ENCODE measurements around the gene TOM1. TPM values are rescaled to one million over a fixed set of nuclear protein-coding genes. Genes with fewer than 3 reads are reported as not detected.

TOM1 gene
- total RNA-seq, 1 experiment from 2014 or later: 22.3 TPM

GRCh38 chr22:35324067-35324466, 24.4 kb downstream of the TOM1 start:
- H3K4me1 ChIP-seq (ENCODE audit: insufficient read depth, low read length): no peaks in the 10 kb centered on the region
- no peak overlapping the region for H2AFZ ChIP-seq (ENCODE audit: low read length)
- no peaks in the 10 kb centered on the region for H3K79me2 ChIP-seq (ENCODE audit: insufficient read depth, low read length)
- WGBS (ENCODE audit: extremely low coverage, insufficient read length, low lambda C conversion rate): no CpG with 5 or more reads among the region's 5 CpGs
- Mint-ChIP-seq H3K4me3 (no peak overlapping the region), H3K27me3 (ENCODE audit: low read depth) (no peaks in the 10 kb centered on the region), H3K36me3 (ENCODE audit: insufficient read depth in 1 of 3, low read depth in 3 of 3) (peaks cover 4 to 35% (median 27%) of the 10 kb centered on the region in 3 experiments; a peak in 6 of 7 replicates), H3K4me1 (no peaks in the 10 kb centered on the region), H3K27ac (no peak overlapping the region), H3K9me3 (no peaks in the 10 kb centered on the region)
- no peak overlapping the region for H3K27ac ChIP-seq (ENCODE audit: insufficient read length, low read depth, low read length)
- no peak overlapping the region for H2AK5ac ChIP-seq (ENCODE audit: insufficient read length, low read length)
- no peak overlapping the region for H2BK15ac ChIP-seq (ENCODE audit: low read depth, low read length)
- H3K9me3 ChIP-seq (ENCODE audit: control insufficient read depth, low read depth, low read length): no peaks in the 10 kb centered on the region
- H4K8ac ChIP-seq (replicated peaks; ENCODE audit: insufficient read length, low read depth, low read length): no peak overlapping the region
- no peak for DNase-seq
- H2BK12ac ChIP-seq (ENCODE audit: insufficient read length, low read depth, low read length): no peak overlapping the region
- H3K23ac ChIP-seq (ENCODE audit: insufficient read length, low read depth, low read length): no peak overlapping the region
- no peak for TF ChIP-seq CTCF (conservative IDR thresholded peaks at IDR 0.05)
- no peaks in the 10 kb centered on the region for H3K27me3 ChIP-seq (ENCODE audit: insufficient read depth, low read length)
- no peak overlapping the region for H3K56ac ChIP-seq (ENCODE audit: insufficient read length, low read depth, low read length)
- no peak overlapping the region for H3K4ac ChIP-seq (ENCODE audit: low read depth, low read length)
- H3K18ac ChIP-seq (ENCODE audit: insufficient read length, low read depth, low read length): no peak overlapping the region
- no peak overlapping the region for H4K91ac ChIP-seq (ENCODE audit: insufficient read length, low read depth, low read length)
- H3K14ac ChIP-seq (ENCODE audit: insufficient read depth, low read length): no peak overlapping the region
- no peak overlapping the region for H3K9ac ChIP-seq (ENCODE audit: extremely low read depth, insufficient read length, low read length)
- H3K23me2 ChIP-seq (ENCODE audit: insufficient read length, low read depth, low read length, poor library complexity, severe bottlenecking): no peaks in the 10 kb centered on the region
- no peak overlapping the region for H4K5ac ChIP-seq (ENCODE audit: insufficient read length, low read depth, low read length)
- H3K79me1 ChIP-seq (ENCODE audit: insufficient read depth, low read depth, low read length, poor library complexity, severe bottlenecking): no peaks in the 10 kb centered on the region
- H3K4me2 ChIP-seq (ENCODE audit: insufficient read depth, insufficient read length, low read length): no peak overlapping the region
- H2BK20ac ChIP-seq (ENCODE audit: low read depth, low read length, poor library complexity, severe bottlenecking): no peak overlapping the region
- H2BK5ac ChIP-seq (ENCODE audit: insufficient read length, low read length): no peak overlapping the region
- H4K20me1 ChIP-seq (ENCODE audit: control insufficient read depth, insufficient read depth, insufficient read length): no peaks in the 10 kb centered on the region
- H3T11ph ChIP-seq (ENCODE audit: low read length): no peak overlapping the region
- no peak overlapping the region for H2BK120ac ChIP-seq (ENCODE audit: low read depth, low read length, poor library complexity, severe bottlenecking)
